NB4 (cell line): ENCODE measurements around the gene E2F3.

Experiments used
- POLR2A ChIP-seq: IDR thresholded peaks from 2 replicates; pipeline ENCODE4 v1.6.1; 2011; ENCODE audit warnings: mild to moderate bottlenecking; ENCODE audit not compliant: insufficient read length; ENCODE audit errors: extremely low read depth
- TF ChIP-seq, protein P1 (sequence below): IDR thresholded peaks from one replicate; pipeline ENCODE4 v1.5.1; 2012; ENCODE audit warnings: low read depth, low read length

- TF ChIP-seq, protein P1, sequence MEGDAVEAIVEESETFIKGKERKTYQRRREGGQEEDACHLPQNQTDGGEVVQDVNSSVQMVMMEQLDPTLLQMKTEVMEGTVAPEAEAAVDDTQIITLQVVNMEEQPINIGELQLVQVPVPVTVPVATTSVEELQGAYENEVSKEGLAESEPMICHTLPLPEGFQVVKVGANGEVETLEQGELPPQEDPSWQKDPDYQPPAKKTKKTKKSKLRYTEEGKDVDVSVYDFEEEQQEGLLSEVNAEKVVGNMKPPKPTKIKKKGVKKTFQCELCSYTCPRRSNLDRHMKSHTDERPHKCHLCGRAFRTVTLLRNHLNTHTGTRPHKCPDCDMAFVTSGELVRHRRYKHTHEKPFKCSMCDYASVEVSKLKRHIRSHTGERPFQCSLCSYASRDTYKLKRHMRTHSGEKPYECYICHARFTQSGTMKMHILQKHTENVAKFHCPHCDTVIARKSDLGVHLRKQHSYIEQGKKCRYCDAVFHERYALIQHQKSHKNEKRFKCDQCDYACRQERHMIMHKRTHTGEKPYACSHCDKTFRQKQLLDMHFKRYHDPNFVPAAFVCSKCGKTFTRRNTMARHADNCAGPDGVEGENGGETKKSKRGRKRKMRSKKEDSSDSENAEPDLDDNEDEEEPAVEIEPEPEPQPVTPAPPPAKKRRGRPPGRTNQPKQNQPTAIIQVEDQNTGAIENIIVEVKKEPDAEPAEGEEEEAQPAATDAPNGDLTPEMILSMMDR: no peak
- no peak for TF ChIP-seq POLR2A
Measured at GRCh38 chr6:20414711-20415110, 13.0 kb downstream of the E2F3 start.
